ENCODE data around the gene ARVCF.

The ARVCF gene

DNA sequence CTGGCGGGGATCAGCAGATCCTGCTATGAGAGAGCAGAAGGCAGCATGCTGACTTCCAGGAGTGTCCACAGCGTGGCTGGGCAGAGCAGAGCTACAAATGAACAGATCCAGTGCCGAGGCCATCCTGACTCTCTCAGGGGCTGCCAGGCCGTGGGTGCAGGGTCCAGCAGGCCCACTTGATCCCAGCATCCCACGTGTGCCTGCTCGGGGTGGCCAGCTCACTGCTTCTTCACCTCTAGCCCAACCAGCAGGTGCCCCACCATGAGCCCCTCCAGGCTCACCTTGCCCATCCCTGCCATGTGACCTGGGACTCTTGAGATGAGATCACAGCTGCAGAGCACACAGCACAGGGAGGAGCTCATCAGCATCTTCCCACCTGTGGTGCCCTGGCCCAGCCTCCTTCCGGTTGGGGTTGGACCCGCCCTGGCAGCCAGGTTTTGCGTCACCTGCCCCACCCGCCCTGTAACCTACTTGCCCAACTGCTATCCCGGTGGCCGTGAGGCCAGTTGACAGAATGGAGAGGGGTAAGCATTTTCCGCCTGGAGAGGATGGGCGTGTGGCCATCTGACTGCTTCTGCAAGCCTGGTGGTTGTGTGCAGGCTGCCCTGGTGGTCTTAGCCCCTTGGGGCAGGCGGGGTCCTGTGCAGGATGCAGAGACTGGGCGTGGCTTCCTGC is 15.2 kb upstream of the ARVCF start:
- DNase-seq (ENCODE audit: low spot score): peak; percentile 55

DNA sequence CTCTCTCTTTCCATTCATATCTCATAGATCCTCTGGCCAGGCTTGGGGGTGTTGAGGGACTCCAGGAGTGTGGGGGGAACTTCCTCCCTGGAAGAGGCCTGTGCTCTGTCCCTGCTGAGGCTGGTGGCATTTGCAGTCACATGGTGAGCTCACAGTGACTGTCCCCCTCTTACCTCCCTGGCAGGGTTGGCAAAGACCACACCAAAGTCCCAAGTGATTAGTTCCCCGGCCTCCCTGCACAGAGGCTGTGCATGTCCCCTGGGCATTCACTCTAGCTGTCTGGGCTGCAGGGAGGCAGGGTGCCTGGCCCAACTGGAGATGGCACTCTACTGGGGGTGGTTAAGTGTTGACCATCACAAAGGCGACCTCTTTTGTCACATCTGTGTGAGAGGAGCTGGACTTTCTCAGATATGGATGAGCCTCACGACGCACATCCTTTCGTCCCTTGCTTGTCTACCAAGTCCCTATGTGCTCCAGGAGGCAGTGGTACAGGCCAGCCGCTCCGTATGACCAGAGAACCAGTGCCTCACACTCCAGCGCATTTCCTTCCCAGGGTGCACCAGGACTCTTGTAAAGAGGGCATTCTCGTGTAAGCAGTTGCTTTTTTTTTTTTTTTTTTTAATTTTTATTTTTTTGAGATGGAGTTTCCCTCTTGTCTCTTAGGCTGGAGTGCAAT is 13.1 kb upstream of the ARVCF start:
- no peak for DNase-seq (ENCODE audit: low spot score)

DNA sequence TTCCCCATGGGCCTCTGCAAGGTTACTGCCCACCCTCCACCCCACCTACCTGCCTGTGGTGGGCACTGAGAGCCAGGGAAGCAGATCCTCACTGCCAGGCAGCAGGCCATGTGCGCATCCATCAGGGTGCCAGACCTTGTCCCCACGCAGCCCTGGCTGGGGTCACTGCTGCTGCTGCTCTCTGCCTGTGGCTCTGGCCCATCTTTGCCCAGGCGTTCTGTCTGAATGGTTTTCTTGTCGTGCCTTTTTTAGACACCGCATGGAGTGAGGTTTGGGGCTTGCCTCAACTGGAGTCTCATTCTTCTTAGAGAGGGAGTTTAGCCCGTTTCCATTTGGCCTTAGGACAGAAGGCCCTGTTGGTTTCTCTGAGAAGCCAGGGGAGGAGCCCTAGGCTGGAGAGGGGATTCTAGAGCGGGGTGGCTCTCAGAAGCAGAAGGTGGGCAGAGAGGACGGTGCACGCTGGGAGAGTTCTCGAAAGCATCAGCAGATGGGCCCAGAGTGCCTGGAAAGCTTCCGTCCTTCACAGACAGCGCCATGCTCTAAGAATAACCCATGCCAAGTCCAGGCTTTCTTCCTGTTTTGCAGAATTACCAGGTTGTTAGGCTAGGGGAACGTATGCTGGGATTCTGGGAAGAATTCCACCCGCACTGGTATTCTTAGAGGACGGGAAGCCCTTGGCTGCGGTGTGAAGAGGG is 12.4 kb upstream of the ARVCF start:
- no peak for DNase-seq (ENCODE audit: low spot score)

DNA sequence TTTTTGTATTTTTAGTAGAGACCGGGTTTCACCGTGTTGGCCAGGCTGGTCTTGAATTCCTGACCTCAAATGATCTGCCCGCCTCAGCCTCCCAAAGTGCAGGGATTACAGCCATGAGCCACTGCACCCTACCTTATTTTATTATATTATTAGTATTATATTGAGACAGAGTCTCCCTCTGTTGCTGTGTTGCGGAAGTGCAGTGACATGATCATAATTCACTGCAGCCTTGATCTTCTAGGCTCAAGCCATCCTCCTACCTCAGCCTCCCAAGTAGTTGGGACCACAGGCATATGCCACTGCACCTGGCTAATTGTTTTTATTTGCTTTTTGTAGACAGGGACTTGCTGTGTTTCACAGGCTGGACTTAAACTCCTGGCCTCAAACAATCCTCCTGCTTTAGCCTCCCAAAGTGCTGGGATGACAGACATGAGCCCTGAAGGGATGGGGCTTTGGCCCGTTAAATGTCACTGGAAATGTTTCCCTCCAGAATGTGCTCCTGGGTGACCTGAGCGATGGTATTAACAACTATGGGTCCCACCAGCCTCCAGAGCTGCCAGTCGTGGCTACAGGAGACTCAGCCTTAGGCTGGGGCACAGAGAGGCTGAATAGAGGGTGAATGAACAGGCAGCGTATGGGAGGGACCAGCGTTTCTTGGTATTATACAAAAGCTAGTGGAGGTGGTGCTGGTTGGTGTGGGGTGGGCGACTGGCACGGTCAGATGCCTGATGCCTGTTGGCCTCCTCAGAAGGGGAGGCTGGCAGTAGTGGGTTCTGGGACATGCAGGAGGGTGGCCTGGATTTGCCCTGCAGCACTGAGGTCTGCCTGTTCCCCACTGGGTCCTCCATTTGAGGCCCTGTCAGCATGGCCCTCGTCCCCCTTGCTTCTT is 11.6 kb upstream of the ARVCF start:
- peak; percentile 16 for DNase-seq (ENCODE audit: low spot score)

DNA sequence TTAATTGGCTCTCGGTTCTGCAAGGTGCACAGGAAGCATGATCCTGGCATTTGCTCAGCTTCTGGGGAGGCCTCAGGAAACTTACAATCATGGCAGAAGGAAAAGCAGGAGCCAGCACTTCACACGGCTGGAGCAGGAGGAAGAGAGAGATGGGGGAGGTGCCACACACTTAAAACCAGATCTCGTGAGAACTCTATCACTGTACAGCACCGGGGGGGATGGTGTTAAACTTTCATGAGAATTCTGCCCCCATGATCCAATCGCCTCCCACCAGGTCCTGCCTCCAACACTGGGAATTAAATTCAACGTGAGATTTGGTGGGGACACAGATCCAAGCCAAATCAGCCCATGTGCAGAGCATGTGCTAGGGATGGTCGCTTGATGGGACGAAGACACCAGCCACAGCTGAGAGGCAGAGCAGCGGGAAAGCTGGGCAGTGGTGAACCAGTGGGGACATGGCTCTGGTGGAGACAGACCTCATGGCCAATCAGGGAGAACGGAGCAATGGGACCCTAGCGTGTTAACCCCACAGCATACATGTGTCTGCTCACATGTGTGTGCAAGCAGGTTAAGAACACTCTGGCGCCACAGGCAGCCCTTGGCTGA is 10.5 kb upstream of the ARVCF start:
- no peak for DNase-seq (ENCODE audit: low spot score)

DNA sequence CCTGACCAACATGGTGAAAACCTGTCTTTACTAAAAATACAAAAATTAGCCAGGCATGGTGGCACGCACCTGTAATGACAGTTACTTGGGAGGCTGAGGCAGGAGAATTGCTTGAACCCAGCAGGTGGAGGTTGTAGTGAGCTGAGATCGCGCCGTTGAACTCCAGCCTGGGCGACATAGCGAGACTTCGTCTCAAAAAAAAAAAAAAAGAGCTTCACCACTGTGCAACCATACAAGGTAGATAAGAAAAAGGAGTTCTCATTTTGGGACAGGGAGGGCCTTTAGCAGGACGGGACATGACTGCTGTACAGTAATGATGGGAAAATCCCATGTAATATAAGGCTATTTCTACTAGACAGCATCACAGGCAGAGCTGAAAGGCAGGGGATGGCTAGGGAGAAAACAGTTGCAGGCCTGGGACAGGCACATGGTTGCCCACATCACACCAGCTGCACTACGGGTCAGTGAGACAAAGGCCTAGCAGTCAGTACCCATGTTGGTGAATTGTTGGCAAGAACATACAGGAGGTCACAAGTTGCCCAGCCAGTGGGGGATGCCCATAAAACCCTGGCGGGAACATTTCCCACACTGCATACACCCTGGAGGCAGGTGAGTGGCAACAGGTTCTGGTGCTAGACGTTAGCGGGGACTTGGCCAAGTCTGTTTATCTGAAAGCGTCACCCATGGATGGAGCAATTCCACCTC is 9.7 kb upstream of the ARVCF start:
- no peak for DNase-seq (ENCODE audit: low spot score)

DNA sequence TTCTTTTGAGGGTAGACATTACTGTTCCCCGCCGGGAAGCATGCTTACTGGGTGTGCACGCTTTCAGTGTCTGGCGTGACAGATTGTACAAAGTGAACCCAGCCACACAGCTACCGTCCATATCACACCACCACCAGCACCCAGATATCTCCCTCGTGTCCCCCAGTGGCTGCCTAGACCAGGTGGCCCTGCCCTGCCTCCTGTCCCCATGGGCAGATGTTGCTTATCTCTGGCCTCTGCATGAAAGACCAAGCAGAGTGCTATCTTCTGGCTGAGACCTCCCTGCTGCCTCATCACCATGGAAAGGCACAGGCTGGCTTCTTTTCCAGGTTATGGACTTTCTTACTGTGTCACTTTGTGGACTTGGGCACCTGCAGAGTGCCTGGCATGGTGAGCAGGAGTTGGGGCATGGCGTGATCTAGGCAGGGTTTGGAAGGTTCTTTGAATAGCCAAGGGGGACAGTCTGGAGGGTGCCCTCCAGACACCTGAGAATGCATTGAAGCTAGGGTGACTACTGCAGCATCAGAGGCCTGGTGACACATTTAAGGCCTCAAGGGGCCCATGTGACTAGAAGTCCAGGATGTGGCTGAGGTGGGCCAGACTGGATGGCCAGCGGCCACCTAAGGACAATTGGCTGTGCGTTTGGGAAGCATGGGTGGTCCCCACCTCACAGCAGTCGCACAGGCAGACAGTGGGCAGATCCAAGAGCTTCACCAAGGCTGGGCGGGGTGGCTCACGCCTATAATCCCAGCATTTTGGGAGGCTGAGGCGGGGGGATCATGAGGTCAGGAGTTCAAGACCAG is 9.0 kb upstream of the ARVCF start:
- no peak for DNase-seq (ENCODE audit: low spot score)

DNA sequence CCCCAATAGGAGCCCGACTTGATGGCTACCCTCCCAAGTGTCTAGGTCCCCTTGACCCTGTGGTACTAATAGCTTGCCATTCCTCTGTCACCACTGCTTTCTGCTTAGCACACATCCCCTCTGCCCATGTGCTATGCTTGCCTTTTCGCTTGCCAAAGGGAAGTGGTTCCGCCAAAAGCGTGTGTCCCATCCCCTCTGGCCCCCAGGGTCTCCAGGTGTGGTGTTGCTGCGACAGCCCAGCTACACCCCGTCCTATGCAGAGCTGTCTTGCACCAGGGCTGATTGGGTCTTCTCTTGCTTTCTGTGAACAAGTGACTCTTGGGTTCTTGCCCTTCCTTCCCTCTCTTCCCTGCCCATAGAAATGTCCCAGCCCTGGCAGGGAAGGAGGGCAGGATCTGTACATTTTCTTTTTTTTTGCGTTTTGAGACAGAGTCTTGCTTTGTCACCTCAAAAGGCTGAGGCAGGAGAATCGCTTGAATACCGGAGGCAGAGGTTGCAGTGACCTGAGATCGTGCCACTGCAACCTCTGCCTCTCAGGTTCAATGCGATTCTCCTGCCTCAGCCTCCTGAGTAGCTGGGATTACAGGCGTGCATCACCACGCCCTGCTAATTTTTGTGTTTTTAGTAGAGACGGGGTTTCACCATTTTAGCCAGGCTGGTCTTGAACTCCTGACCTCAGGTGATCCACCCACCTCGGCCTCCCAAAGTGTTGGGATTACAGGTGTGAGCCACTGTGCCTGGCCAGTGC is 8.2 kb upstream of the ARVCF start:
- no peak for DNase-seq (ENCODE audit: low spot score)

DNA sequence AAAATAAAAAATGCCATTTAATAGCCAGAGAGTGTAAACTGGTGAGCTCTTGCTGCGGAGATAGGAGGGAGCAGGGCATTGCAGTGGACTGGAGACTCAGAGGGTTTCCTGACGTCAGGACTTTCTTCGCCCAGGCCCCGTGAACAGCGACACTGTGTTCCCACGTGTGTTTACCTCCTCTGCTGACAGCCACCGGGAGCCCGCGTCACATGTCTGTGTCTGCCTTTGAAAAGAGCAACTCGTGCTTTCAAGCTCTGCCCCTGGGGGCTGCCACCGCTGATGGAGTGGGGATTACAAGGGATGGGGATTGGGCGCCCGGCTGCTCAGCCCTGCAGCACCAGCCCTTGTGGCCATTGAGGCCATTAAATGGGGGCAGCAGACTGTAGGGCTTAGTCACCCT is 7.6 kb upstream of the ARVCF start:
- DNase-seq (ENCODE audit: low spot score): no peak

DNA sequence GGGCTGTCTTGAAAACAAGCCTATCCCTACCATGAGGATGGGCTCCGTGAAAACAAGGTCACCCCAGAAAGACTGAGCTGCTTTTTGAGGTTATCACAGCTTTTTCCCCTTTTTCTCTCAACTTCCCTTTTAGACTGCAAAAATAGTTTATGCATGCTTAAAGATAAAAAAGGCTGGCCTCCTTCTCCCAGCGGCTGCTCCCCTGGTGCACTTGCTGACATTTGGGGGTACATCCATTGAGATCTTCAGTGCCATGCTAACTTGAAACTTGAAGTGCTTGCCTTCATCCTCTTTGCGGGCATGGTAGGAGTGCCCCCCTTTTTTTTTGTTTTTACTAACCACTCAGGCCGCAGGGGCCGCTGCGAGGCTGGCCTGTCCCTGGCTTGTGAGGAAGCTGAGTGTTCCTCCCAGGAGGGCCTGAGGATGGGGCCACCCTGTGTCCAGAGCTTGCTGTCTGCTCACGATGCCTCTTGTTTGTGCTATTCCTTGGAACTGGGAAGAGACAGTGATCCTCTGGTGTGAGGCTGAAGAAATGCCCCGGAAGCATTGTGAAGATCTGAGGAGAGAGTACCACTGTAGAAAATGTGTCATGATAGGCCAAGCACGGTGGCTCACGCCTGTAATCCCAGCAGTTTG is 6.5 kb upstream of the ARVCF start:
- no peak for DNase-seq (ENCODE audit: low spot score)

DNA sequence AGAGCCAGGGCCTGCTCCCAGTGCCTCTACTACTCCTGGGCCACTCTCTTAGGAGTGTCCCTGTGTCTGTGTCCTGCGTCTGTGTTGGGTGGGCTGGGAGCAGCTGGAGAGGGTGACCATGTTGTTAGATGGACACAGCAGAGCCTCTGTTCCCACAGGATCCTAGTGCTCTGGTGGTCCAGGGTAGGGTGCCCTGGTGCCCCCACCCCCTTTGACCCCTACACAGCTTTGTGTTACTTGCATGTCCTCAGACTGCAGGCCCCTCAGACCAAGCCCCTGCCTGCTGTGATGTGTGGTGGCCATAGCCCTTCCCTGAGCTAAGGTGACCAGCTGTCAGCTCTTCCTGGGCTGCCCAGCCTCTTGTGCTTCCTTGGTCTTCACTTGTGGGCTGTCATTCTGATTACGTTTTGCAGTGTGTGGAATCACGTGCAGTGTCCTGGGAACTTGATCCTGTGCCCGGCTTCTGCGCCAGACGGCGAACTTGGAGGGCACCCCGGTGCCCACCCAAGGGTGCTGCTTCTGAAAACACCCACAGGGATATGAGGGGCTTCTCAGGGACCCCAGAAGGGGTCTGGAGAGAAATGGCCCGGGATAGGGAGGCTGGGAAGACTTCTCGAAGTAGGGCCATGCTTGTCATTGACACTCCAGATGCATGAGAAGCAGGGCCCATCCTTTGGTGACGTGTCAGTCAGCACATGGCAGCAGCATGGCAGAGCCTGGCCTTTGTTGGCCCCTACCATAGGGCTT is 5.8 kb upstream of the ARVCF start:
- DNase-seq (ENCODE audit: low spot score): no peak

DNA sequence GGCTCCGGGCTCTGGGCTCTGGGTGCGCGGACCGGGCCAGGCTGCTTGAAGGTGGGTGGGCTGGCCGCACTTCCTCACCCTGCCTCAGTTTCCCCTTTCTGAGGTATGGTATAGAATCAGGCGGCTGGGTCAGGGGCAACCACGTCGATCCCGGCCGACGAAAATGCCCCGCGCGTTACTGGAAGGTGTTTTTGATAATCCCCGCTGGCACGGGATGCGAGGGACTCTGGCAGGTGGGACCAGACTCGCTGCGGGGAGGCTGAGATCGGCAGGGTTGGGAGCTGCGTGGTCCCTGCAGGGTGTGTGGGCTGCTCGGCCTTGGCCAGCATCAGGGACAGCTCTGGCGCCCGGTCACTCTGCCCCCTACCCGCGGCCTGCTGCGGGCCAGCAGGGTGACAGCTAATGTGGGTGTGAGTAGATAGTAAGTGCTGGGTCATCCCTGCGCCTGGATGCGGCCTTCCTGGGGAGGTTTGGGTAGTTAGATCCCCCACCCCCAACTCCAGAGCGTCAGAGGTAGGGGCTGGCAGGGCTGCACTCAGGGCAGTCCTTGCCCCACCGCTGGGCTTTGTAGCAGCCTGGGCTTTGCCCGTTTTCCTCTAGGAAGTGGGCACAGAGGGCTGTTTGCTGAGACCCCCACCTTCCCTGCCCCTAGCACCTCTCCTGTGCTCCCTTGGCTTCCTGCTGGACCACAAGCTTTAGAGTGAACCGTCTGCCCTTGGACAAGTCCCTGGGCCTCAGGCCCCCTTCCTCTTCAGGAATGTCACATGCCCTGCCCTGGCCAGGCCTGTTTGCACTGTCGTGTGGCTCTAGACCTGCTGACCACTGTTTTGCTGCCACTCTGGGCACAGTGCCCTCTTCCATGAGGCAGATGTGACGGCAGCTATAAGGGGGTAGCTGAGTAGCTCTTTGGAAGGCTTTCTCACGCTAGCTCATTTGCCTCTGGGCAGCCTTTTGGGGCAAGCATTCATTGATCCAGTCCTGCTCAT is 4.9 kb upstream of the ARVCF start:
- DNase-seq (ENCODE audit: low spot score): no peak

DNA sequence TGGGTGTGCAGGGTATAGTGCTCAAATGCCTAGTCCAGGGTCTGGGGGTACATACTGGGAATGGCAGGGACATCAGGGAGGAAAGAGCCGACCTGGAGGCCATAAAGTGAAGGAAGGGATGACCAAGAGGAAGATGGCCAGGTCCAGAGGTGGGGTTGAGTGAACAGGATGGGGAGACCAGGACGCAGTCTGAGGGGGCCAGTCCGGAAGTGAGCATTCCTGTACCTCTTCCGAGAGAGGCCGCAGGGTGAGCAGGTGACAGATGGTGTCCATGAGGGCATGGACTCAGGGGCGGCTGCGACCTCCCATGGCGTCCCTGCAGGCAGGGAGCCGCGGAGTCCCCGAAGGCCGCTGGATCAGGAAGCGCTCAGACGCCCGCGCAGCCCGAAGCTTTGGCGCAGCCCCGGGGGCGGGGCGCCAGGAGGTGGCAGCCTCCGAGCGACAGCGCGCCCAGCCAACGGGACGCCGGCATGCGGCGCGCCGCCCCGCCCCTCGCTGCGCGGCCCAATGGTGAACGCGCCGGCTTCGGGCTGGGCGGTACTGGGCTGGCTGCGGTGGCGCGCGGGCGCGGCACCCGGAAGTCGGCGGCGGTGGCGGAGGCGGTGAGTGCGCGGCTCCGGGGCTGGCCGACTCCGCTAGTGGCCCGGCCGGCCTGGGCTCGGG is 4.0 kb upstream of the ARVCF start, which contains the start of gene TANGO2:
Gene TANGO2 (plus strand): TSS at position 578 of the 663 bp plus-strand sequence. CDS start 15,689 bp downstream, outside the sequence.
- DNase-seq (ENCODE audit: low spot score): peak; percentile 94

DNA sequence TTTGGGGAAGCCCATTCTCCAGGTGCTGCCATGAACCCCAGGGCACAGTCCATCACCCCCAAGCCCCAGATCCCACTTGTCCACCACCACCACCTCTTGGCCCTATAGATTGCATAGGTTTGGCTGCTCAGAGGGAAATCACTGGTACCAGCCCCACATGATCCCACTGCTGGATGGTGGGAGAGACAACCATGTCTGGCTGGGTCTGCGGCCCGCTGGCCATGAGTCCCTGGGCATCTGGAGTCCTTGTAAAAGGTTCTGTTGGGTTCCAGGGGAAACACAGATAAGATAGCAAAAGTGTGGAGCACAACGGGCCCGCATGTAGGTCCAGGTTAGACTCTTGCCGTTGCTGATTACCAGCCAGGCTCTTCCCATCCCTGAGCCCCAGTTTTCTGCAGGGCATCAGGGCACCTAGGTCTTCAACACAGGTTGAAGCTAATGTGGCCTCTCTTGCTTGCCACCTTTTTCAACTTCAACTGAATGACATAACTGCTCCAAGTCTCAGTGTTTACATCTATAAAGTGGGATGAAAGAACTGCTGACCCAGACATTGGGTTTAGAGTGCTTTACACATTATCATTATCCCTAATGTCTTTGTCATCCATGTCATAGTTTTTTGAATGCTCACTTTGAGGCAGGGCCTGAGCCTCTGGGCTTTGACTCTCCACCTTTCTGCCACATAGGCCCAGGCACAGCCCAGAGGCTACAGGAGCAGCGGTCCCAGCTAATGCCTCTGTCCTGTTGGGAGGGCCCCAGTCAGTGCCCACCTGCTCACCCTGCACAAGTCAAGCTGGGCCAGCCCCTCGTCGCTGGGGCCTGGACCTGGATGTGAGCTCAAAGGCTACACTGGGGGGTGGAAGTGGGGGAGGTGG is 3.3 kb upstream of the ARVCF start:
- DNase-seq (ENCODE audit: low spot score): no peak

DNA sequence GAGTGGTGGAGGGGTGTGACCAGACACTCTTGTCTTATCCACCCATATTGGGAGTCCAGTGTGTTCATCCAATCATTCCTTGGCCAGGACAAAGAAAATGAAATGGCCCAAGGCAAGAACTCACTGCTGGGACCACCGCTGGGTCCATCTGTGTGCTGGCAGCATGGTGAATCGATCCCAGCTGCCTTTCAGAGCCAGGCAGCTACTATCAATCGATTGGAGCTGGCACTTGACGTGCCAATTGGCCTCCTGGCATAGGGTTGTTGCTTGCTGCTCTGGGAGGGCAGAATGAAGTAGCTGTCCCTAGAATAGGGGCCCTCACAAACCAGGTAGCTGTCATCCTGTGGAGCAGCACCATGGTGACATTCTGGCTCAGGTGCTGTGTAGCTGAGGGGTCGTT is 1.4 kb upstream of the ARVCF start:
- no peak for DNase-seq (ENCODE audit: low spot score)

DNA sequence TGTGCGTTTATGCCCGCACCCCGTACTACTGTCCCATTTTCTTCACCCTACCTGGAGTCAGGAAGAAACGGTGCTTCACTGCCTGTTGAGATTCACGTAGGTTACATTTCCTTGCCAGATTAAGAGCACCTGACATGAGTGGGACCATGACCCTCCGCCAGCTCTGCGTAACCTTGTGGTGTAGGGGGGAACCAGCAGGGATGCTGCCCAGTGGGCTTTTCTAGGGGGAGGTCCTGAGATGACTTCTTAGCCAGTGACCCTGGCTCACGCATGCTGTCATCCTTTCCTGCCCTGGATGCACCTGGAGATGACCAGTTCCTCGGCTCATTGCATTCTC is 967 bp upstream of the ARVCF start:
- DNase-seq (ENCODE audit: low spot score): no peak

Data from CD4-positive, alpha-beta T cell treated with Interleukin-2 at 100 ng/mL for 4 hours (primary cell).